Tibial nerve (tissue), 4 donors: ENCODE measurements around the gene ROMO1. TPM values are rescaled to one million over a fixed set of nuclear protein-coding genes. Genes with fewer than 3 reads are reported as not detected.

Experiments used
- total RNA-seq, 4 donors: library from RNA; depleted of rRNA; stranded (reverse); fragments of >200 nt; gene quantifications; one replicate each; pipeline ENCODE4 v1.1.0, GENCODE V29; 2016

The ROMO1 gene
- total RNA-seq, 4 donors from 2014 or later: 237 to 447 (median 320) TPM

Other genes starting within 250 kb of the ROMO1 start
- 10 to 100 TPM; 12.5 to 41.1 (median 29.9) TPM for gene CEP250, start 243.8 kb upstream of the ROMO1 start, total RNA-seq
- gene C20orf173, start 169.8 kb upstream of the ROMO1 start, total RNA-seq: not detected
- gene ERGIC3, start 157.3 kb upstream of the ROMO1 start, total RNA-seq: 100 to 1,000 TPM; 106 to 199 (median 153) TPM
- gene SPAG4, start 83.6 kb upstream of the ROMO1 start, total RNA-seq: 1 to 10 TPM; 1.3 to 5.7 (median 2.6) TPM
- 100 to 1,000 TPM; 116 to 151 (median 144) TPM for gene CPNE1, start 34.5 kb upstream of the ROMO1 start, total RNA-seq
- gene RBM12, start 34.5 kb upstream of the ROMO1 start, total RNA-seq: 10 to 100 TPM; 24.9 to 35.0 (median 30.8) TPM
- gene NFS1, start 53 bp upstream of the ROMO1 start, total RNA-seq: 10 to 100 TPM; 17.7 to 64.1 (median 34.5) TPM
- 100 to 1,000 TPM; 410 to 504 (median 446) TPM for gene RBM39, start 42.9 kb downstream of the ROMO1 start, total RNA-seq
- gene PHF20, start 72.6 kb downstream of the ROMO1 start, total RNA-seq: 10 to 100 TPM; 30.0 to 76.8 (median 57.1) TPM